ENCODE data around the gene APEH. TPM values are rescaled to one million over a fixed set of nuclear protein-coding genes. Genes with fewer than 3 reads are reported as not detected.

APEH gene
- polyA plus RNA-seq, 3 donors = 145 to 153 (median 152) TPM

- no peak for DNase-seq (ENCODE audit: extremely low read depth in 1 of 11, low read depth in 9 of 11, low spot score in 4 of 11)
These were observed 27.4 kb downstream of the APEH start for GRCh38 chr3:49701388-49702077.

- no peak for DNase-seq (ENCODE audit: extremely low read depth in 1 of 11, low read depth in 9 of 11, low spot score in 4 of 11)
These were observed 28.5 kb downstream of the APEH start for GRCh38 chr3:49702672-49703071.

GRCh38 chr3:49703443-49703927 lies 29.3 kb downstream of the APEH start:
- DNase-seq (ENCODE audit: extremely low read depth in 1 of 11, low read depth in 9 of 11, low spot score in 4 of 11) = no peak

- DNase-seq (ENCODE audit: extremely low read depth in 1 of 11, low read depth in 9 of 11, low spot score in 4 of 11) = no peak
These were observed 29.8 kb downstream of the APEH start for GRCh38 chr3:49703956-49704355.

GRCh38 chr3:49704629-49705028 lies 30.5 kb downstream of the APEH start:
- DNase-seq (ENCODE audit: extremely low read depth in 1 of 11, low read depth in 9 of 11, low spot score in 4 of 11) = no peak

GRCh38 chr3:49705390-49705960 lies 31.3 kb downstream of the APEH start:
- no peak for DNase-seq (ENCODE audit: extremely low read depth in 1 of 11, low read depth in 9 of 11, low spot score in 4 of 11)

- no peak for DNase-seq (ENCODE audit: extremely low read depth in 1 of 11, low read depth in 9 of 11, low spot score in 4 of 11)
These were observed 32.4 kb downstream of the APEH start for GRCh38 chr3:49706456-49707112.

GRCh38 chr3:49707113-49707480 lies 32.9 kb downstream of the APEH start:
- no peak for DNase-seq (ENCODE audit: extremely low read depth in 1 of 11, low read depth in 9 of 11, low spot score in 4 of 11)

GRCh38 chr3:49709852-49710251 lies 35.7 kb downstream of the APEH start:
- DNase-seq (ENCODE audit: extremely low read depth in 1 of 11, low read depth in 9 of 11, low spot score in 4 of 11) = no peak

- no peak for DNase-seq (ENCODE audit: extremely low read depth in 1 of 11, low read depth in 9 of 11, low spot score in 4 of 11)
These were observed 37.3 kb downstream of the APEH start for GRCh38 chr3:49711489-49711888.

- no peak for DNase-seq (ENCODE audit: extremely low read depth in 1 of 11, low read depth in 9 of 11, low spot score in 4 of 11)
These were observed 38.0 kb downstream of the APEH start for GRCh38 chr3:49712166-49712565.

- DNase-seq (ENCODE audit: extremely low read depth in 1 of 11, low read depth in 9 of 11, low spot score in 4 of 11) = no peak
These were observed 38.6 kb downstream of the APEH start for GRCh38 chr3:49712631-49713317.

- DNase-seq (ENCODE audit: extremely low read depth in 1 of 11, low read depth in 9 of 11, low spot score in 4 of 11) = no peak
These were observed 39.4 kb downstream of the APEH start for GRCh38 chr3:49713336-49714105.

- DNase-seq (ENCODE audit: extremely low read depth in 1 of 11, low read depth in 9 of 11, low spot score in 4 of 11) = no peak
These were observed 40.8 kb downstream of the APEH start for GRCh38 chr3:49714728-49715550.

GRCh38 chr3:49715611-49716121 lies 41.5 kb downstream of the APEH start:
- DNase-seq (ENCODE audit: extremely low read depth in 1 of 11, low read depth in 9 of 11, low spot score in 4 of 11) = no peak

- no peak for DNase-seq (ENCODE audit: extremely low read depth in 1 of 11, low read depth in 9 of 11, low spot score in 4 of 11)
These were observed 42.0 kb downstream of the APEH start for GRCh38 chr3:49716169-49716568.

GRCh38 chr3:49716691-49717210 lies 42.6 kb downstream of the APEH start:
- no peak for DNase-seq (ENCODE audit: extremely low read depth in 1 of 11, low read depth in 9 of 11, low spot score in 4 of 11)

Data from renal cortex interstitium (tissue), 11 donors.